Measurements from ENCODE around the gene TSPAN9. TPM values are rescaled to one million over a fixed set of nuclear protein-coding genes. Genes with fewer than 3 reads are reported as not detected.

TSPAN9 gene
- total RNA-seq, 1 donor from 2014 or later: 20.5 TPM

DNA sequence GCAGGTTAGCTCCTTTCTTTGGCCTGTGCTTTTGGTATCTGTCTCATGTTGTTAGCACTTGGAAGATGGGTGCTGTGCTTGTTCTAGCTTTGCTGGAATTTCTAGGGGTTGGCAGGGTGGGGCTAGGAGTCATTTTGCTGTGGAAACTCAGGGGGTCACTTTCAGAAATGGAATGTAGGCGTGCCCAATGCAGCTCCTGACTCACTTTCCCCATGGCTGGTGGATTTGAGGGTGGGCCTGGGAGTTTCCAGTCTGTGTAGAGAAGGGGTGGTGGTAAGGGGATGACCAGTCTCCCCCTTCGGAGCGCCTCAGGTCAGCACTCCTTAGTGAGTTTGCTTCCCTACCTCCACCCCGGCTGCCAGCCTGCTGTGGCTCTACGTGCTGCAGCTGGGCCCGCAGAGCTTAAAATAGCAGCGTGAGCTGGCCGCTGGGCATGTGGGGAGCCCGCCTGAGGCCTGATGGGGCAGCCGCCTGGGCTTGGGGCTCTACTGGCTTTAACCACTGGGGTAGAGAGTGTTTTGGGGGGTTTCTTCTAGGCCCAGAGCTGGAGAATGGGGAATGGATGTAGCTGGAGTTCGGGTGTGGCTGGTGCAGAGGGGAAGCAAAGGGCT lies 108.2 kb downstream of the TSPAN9 start:
- H3K4me3 ChIP-seq (ENCODE audit: low read depth, low read length): no peak overlapping the region
- TF ChIP-seq, protein P1, sequence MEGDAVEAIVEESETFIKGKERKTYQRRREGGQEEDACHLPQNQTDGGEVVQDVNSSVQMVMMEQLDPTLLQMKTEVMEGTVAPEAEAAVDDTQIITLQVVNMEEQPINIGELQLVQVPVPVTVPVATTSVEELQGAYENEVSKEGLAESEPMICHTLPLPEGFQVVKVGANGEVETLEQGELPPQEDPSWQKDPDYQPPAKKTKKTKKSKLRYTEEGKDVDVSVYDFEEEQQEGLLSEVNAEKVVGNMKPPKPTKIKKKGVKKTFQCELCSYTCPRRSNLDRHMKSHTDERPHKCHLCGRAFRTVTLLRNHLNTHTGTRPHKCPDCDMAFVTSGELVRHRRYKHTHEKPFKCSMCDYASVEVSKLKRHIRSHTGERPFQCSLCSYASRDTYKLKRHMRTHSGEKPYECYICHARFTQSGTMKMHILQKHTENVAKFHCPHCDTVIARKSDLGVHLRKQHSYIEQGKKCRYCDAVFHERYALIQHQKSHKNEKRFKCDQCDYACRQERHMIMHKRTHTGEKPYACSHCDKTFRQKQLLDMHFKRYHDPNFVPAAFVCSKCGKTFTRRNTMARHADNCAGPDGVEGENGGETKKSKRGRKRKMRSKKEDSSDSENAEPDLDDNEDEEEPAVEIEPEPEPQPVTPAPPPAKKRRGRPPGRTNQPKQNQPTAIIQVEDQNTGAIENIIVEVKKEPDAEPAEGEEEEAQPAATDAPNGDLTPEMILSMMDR (conservative IDR thresholded peaks at IDR 0.05; ENCODE audit: low read depth, low read length): no peak
- no peak for DNase-seq (ENCODE audit: low read depth)

DNA sequence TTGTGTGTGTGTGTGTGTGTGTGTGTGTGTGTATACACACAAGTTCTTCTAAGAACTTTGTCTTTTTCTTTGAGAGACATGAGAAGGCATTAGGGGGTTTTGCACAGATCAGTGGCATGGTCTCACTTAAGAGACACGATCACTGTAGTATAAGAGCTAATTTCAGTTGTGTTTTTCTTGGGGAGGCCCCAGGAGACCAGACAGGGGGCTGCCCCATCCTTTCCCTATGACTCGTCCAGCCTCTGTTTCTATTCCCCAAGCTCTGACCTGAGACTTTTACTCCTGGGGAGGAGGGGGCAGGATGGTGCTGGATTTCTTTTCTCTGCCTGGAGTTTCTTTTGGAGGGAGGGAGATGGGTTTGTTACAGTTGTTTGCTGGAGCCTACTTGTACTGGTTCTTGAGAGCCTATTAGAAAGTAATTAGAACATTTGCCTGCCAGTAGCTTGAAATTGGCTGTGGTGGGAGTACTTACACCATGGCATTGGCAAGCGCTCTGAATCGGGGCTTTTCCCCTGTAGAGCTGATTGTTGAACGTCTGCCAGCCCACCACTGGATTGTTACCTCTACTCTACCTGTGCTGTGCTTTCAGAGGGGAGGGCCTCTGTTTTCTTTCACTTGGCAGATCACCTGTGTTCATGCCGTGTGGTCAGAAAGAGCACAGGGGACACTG lies 109.5 kb downstream of the TSPAN9 start:
- TF ChIP-seq, protein P1 (conservative IDR thresholded peaks at IDR 0.05; ENCODE audit: low read depth, low read length): no peak
- DNase-seq (ENCODE audit: low read depth): no peak
- H3K4me3 ChIP-seq (ENCODE audit: low read depth, low read length): no peak overlapping the region

DNA sequence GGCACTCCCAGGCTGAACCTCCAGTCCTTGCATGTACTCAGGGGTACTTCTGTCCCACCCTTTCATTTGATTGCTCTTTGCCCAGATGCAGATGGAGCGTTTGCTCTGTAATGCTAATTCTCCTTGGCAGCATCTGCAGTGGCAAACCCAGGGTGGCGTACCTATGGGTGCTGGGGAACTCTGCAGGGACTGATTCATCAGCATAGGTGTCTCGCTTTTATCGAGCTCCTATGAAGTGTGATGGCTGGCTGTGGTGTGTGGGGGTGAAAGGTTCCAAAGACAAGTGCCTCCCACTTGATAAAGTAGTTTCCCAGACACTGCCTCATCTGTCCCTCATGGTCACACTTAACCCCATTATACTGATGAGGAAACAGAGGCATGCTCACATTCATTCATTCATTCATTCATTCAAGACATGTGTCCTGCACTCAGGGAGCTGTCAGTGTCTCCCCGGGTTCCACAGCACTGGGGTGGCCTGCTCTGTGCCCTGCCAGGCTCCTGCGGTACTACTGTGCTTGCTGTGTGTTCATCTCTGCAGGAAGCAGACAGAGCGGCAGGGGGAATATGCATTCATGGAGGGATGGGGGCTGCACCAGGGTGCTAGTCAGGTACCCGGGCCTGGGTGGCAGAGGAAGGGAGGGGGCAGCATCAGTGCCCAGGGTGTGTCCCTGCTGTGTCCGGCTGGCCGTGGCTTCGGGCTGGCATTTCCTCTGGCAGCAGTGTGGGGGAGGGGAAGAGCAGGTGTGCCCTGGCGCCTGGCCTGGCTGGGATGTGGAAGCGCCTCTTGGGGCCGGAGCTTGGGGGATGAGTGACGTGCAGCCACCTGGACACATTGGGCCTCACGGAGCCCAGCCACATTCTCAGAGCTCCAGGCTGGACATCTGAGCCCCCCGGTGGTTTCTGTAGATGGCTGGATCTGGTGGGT lies 110.9 kb downstream of the TSPAN9 start:
- no peak overlapping the region for H3K4me3 ChIP-seq (ENCODE audit: low read depth, low read length)
- DNase-seq (ENCODE audit: low read depth): no peak
- TF ChIP-seq, protein P1 (conservative IDR thresholded peaks at IDR 0.05; ENCODE audit: low read depth, low read length): no peak

DNA sequence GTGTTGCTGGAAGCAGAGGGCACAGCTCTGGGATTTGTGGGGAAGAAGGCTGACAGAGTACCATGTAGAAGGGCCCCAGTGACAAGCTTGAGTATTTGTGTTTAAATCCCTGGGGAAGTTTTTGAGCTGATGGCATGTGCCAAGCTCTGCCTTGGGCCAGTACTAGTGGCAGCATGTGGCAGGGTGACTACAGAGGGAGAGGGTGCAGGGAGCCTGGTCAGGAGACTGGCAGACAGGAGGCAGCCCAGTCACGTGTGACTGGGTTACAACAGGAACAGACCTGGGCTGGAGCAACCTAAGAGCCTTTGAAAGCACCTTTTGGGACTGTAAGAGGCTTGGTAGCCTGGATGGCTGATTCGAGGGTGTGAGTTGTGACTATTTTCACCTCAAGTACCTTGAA lies 112.1 kb downstream of the TSPAN9 start:
- no peak for DNase-seq (ENCODE audit: low read depth)
- TF ChIP-seq, protein P1 (conservative IDR thresholded peaks at IDR 0.05; ENCODE audit: low read depth, low read length): no peak

DNA sequence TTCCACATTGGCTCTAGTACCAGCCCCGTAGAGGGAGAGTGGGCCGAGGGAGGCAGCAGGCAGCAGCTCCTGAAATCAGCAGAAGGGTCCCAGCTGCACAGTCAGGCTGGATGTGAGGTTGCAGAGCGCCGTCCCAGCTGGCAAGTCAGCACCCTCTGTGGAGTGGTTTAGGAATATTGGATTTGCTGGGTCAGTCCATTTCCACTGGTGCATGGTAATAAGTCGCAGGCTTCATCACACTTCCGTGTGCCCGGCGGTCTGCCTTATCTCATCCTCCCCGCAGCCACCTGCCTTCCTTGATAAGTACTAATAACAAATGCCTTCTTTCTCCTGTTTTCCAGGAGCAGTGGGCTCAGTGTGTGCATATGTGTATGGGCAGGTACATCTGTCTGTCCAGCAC lies 112.9 kb downstream of the TSPAN9 start:
- DNase-seq (ENCODE audit: low read depth): no peak
- TF ChIP-seq, protein P1 (conservative IDR thresholded peaks at IDR 0.05; ENCODE audit: low read depth, low read length): no peak

More for the DNA sequence above, 112.1 kb downstream of the TSPAN9 start:
- H3K4me3 ChIP-seq (ENCODE audit: low read depth, low read length): no peak overlapping the region

DNA sequence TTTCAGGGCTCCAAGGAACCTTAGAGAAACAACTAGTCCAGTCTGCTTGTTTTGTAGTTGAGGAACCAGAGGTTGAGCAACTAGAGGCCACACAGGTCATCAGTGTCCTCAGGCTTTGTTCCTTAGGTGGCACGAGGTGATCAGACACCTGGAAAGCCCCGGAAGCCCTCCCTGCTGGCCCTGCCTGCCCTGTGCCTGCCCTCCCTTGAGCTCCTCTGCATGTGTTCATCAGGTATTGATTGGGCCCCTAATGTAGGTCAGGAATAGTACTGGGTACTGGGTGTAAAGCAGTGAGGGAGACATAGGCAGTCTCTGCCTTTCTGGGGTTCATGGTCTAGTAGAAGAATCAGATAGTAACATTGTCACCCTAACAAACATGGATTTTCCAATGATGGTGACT lies 114.3 kb downstream of the TSPAN9 start:
- no peak overlapping the region for H3K4me3 ChIP-seq (ENCODE audit: low read depth, low read length)
- no peak for DNase-seq (ENCODE audit: low read depth)
- TF ChIP-seq, protein P1 (conservative IDR thresholded peaks at IDR 0.05; ENCODE audit: low read depth, low read length): no peak

More for the DNA sequence above, 112.9 kb downstream of the TSPAN9 start:
- no peak overlapping the region for H3K4me3 ChIP-seq (ENCODE audit: low read depth, low read length)
